MG63 (cell line): ENCODE data around the gene ZNF280D. TPM values are rescaled to one million over a fixed set of nuclear protein-coding genes. Genes with fewer than 3 reads are reported as not detected.
"Not testable (repeated sequence)": the region's sequence is repeated elsewhere in the genome, so short reads cannot be mapped to it uniquely, and the experiment has no call there.

ENCODE experiments used
- DNase-seq: peaks from one replicate; pipeline ENCODE4 v3.0.0-alpha.2; 2020
- H3K27me3 ChIP-seq: fragments of 250-450 bp; sonication (Bioruptor Pico); 2 replicates; pipeline ENCODE4 v1.5.1; 2020; ENCODE audit warnings: mild to moderate bottlenecking, moderate library complexity
- H3K36me3 ChIP-seq: fragments of 250-450 bp; sonication (Bioruptor Pico); 2 replicates; pipeline ENCODE4 v1.5.1; 2020; ENCODE audit warnings: mild to moderate bottlenecking, moderate library complexity
- H3K4me3 ChIP-seq: fragments of 250-450 bp; sonication (Bioruptor Pico); 2 replicates; pipeline ENCODE4 v1.5.1; 2020; ENCODE audit warnings: mild to moderate bottlenecking, moderate library complexity
- H3K9me3 ChIP-seq: fragments of 250-450 bp; sonication (Bioruptor Pico); 2 replicates; pipeline ENCODE4 v1.5.1; 2020; ENCODE audit warnings: mild to moderate bottlenecking, moderate library complexity
- total RNA-seq: library from RNA; depleted of rRNA; stranded (reverse); fragments of >200 nt; shearing (Covaris generic); gene quantifications from 2 replicates; pipeline ENCODE4 v1.2.3, GENCODE V29; 2014; ENCODE audit warnings: low replicate concordance; rRNA removed

ZNF280D gene
- 12.2 and 13.2 TPM in 2 replicates for total RNA-seq

DNA sequence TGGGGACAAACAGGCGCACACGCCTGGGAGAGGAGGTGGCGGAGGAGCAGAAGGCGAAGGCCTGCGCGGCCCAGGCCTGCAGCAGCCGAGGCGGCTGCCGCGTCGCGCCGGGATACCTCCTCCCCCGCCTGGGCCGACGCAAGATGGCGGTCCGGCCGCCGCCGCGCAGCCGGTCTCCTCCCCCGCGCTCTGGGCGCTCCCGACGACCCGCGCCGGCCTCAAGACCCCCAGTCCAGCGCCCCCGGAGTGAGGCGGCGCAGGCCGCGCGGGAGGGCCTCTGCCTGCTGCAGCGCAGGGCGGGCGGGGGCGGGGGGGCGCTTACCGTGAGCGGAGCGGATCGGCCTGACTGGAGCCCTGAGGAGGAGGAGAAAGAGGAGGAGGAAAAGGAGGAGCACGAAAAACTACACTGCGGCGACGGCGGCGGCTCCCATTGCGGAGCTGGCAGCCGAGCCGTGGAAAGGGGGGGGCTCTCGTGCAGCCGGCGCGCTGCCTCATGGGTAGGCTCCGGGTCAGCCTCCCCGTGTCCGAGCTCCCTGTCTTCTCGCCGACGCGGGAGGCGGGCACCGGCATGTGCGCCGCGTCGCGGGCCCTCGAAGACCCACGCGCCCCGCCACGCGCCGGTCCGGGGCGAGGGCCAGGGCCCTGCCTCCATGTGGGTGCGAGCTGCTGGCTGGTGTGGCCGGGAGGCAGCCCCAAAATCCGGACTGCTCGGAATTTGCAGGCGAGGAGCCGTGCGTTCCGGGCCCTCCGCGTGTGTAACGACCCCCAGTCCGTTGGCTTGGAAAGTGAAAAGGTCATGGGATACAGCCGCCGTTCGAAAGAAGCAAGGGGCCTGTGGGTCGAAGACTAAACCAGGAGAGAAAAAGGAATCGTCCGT lies at the start of gene ZNF280D:
TSS of gene ZNF280D (minus strand) at position 374 of the 877 bp plus-strand sequence. CDS start 26,400 bp downstream, outside the sequence.
- peak within 1 kb of the TSS; percentile 85 for H3K4me3 ChIP-seq
- DNase-seq = peak; percentile 93
- H3K9me3 ChIP-seq = peaks cover 3% of the 10 kb centered on the region; the same call in 1 of the 2 replicates
- H3K36me3 ChIP-seq = peaks cover 9% of the 10 kb centered on the region
- H3K27me3 ChIP-seq = no peaks in the 10 kb centered on the region

DNA sequence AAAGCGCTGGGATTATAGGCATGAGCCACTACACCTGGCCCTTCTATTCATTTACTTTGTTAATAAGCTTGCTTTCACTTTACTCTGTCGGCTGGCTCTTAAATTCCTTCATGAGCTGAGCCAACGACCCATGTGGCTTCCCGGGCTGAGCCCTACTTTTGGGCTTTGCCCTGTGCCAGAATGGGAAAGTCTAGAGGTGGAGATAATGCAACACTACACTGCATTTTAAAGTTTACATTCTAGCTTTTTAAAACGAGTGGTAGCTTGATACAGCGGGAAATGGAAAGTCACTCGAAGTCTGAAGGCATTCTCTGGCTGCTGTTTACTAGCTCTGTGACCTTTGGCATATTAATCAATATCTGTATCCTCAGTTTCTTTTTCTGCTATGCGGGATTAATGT lies 49.0 kb upstream of the ZNF280D start:
- no peaks in the 10 kb centered on the region for H3K27me3 ChIP-seq
- DNase-seq = no peak
- no peak overlapping the region for H3K4me3 ChIP-seq
- no peaks in the 10 kb centered on the region for H3K9me3 ChIP-seq
- no peaks in the 10 kb centered on the region for H3K36me3 ChIP-seq

DNA sequence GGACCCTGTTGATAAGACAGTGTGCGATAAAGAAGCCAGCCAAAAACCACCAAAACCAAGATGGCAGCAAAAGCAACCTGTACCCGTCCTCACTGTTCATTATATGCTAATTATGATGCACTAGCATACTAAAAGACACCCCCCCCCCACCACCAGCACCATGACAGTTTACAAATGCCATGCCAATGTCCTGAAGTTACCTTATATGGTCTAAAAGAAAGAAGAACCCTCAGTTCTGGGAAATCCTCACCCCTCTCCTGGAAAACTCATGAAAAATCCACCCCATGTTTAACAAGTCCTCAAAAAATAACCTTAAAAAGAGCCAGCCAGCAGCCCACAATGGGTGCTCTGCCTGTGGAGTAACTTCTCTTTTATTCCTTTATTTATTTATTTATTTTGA lies 48.4 kb upstream of the ZNF280D start:
- Histone ChIP-seq H3K27me3 (no peaks in the 10 kb centered on the region), H3K36me3 (no peaks in the 10 kb centered on the region), H3K4me3 (no peak overlapping the region), H3K9me3 (no peaks in the 10 kb centered on the region)
- DNase-seq = no peak

DNA sequence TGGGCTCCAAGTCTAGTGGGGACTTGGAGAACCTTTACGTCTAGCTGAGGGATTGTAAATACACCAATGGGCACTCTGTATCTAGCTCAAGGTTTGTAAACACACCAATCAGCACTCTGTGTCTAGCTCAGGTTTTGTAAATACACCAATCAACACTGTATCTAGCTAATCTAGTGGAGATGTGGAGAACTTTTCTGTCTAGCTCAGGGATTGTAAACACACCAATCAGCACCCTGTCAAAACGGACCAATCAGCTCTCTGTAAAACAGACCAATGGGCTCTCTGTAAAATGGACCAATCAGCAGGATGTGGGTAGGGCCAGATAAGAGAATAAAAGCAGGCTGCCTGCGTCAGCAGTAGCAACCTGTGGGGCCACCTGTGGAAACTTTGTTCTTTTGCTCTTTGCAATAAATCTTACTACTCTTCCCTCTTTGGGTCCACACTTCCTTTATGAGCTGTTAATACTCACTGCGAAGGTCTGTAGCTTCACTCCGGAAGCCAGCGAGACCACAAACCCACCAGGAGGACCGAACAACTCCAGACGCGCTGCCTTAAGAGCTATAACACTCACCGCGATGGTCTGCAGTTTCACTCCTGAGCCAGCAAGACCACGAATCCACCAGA lies 46.9 kb upstream of the ZNF280D start:
- DNase-seq, H3K4me3 ChIP-seq: not testable (repeated sequence)

GRCh38 chr15:56779449-56779848 lies 46.1 kb upstream of the ZNF280D start:
- not testable (repeated sequence) for H3K36me3 ChIP-seq, H3K9me3 ChIP-seq, H3K4me3 ChIP-seq, H3K27me3 ChIP-seq, DNase-seq

More for the DNA sequence above, 46.9 kb upstream of the ZNF280D start:
- H3K9me3 ChIP-seq, H3K36me3 ChIP-seq, H3K27me3 ChIP-seq: not testable (repeated sequence)

DNA sequence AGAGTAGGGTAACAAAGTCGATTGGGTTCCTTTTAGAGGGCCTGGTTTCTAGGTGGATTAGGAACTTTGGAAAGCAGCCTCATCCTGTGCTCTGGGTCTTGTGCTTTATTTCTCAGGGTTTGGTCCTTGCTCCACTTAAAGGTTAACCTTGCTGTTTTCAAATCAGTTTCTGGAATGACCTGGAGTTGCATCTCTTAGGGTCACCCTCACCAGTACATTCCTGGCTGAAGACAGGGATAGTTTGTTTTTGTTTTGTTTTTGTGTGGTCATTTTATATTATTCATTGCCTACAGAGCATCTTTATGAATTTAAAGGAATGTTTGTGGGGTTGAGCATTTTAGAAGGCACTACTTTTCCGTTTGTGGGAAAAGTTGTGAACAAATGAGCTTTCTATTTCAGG lies 45.5 kb upstream of the ZNF280D start:
- Histone ChIP-seq H3K36me3 (no peaks in the 10 kb centered on the region), H3K9me3 (no peaks in the 10 kb centered on the region), H3K4me3 (no peak overlapping the region), H3K27me3 (peaks cover 5% of the 10 kb centered on the region; the same call in 1 of the 2 replicates)
- DNase-seq = no peak

GRCh38 chr15:56776839-56777238 lies 43.5 kb upstream of the ZNF280D start:
- Histone ChIP-seq H3K36me3 (no peaks in the 10 kb centered on the region), H3K4me3 (no peak overlapping the region), H3K9me3 (no peaks in the 10 kb centered on the region), H3K27me3 (peaks cover 6% of the 10 kb centered on the region; the same call in 1 of the 2 replicates)
- no peak for DNase-seq

GRCh38 chr15:56775641-56776040 lies 42.3 kb upstream of the ZNF280D start:
- DNase-seq = no peak
- H3K9me3 ChIP-seq = no peaks in the 10 kb centered on the region
- H3K4me3 ChIP-seq = no peak overlapping the region
- peaks cover 6% of the 10 kb centered on the region; the same call in 1 of the 2 replicates for H3K27me3 ChIP-seq
- no peaks in the 10 kb centered on the region for H3K36me3 ChIP-seq

DNA sequence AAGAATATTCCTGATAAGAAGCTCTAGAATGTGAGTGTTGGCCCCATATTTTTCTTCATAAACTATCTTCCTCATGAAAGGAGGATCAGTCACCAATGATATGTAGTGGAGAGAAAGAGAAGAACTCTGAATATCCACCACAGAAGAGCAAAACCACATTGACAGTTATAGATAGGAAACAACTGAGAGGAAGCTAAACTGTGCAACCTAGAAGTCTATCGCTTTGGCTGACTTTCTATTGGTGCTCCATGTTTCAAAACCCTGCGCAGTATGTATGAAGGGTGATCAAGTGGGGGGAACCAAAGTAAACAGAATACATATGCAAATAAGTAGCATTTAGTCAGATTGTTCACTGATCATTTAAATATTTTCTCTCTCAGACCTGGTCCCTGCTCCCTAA lies 41.0 kb upstream of the ZNF280D start:
- Histone ChIP-seq H3K9me3 (no peaks in the 10 kb centered on the region), H3K36me3 (no peaks in the 10 kb centered on the region), H3K27me3 (peaks cover 6% of the 10 kb centered on the region; the same call in 1 of the 2 replicates), H3K4me3 (no peak overlapping the region)
- DNase-seq = no peak

DNA sequence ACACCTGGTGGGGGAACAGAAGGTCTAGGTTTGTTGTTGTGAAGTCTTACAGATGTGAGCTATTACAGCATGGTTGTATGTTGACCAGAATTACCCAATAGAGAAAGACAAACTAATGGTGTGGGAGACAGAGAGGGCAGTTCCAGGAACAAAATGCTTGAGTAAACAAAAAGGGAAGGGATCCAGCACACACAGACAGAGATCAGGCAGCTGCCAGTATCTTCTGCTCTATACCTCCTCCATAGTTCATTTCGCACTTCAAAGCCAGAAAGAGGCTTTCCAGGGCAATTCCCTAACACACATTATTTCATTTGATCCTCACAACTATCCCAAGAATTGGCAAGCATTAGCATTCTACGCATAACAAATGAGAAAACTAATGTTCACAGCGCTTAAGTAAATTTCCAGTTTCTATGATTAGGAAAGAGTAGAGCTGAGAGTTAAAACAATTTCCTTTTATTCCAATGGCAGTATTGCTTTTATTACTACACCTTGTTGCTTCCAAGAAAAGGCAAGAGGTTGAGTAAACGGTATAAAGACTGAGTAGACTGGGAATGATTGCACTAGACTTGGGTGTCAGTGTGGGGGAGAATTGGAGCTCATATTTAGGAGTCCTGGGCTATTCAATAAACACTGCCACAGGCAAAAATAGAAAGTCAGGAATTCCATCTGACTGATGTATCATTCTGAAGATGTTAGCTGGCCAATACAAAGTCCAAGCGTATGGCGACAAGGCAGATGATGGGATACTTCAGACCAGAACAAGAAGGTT lies 39.7 kb upstream of the ZNF280D start:
- Histone ChIP-seq H3K4me3 (no peak overlapping the region), H3K9me3 (no peaks in the 10 kb centered on the region), H3K36me3 (no peaks in the 10 kb centered on the region)

DNA sequence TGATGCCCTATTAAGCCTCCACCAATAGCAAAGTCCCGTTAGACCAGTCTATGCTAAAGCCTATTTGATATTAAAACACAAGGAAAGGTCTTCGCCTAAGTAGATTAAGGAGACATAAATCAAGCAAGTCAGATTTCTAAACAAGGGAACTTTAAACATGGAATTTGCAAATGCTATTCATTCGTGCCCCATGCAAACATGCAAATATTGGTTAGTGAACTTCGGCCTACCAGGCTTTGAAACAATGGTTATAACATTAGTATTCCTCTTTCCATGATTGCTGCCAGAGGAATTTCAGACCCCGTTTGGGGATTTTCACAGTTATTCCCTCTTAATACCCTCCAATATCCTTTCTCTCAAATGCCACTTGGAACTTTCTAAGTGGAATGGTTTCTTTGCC lies 36.9 kb upstream of the ZNF280D start:
- Histone ChIP-seq H3K36me3 (no peaks in the 10 kb centered on the region), H3K9me3 (no peaks in the 10 kb centered on the region), H3K4me3 (no peak overlapping the region), H3K27me3 (peaks cover 6% of the 10 kb centered on the region; the same call in 1 of the 2 replicates)
- DNase-seq = no peak

More for the DNA sequence above, 39.7 kb upstream of the ZNF280D start:
- H3K27me3 ChIP-seq = peaks cover 6% of the 10 kb centered on the region; the same call in 1 of the 2 replicates
- DNase-seq = no peak

DNA sequence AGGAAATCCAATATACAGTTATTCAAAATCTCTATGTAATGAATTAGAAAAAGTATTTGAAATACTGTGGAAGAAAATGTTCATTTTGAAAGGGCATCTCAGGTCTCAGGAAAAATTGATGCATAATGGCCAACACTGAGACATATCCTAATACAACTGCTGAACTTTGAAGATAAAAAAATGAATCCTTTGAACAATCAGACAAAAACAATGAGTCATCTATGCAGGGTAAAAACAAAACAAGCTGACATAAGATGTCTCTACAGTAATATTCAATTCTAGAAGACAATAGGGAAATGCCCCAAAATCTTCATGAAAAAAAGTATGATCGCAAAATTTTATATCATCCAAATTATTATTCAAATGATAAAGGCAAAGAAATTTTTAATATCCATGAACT lies 34.0 kb upstream of the ZNF280D start:
- Histone ChIP-seq H3K36me3 (no peaks in the 10 kb centered on the region), H3K4me3 (no peak overlapping the region), H3K9me3 (no peaks in the 10 kb centered on the region), H3K27me3 (0 out of 2 replicates have a peak, but pooled peaks cover 2% of the 10 kb centered on the region)
- no peak for DNase-seq

DNA sequence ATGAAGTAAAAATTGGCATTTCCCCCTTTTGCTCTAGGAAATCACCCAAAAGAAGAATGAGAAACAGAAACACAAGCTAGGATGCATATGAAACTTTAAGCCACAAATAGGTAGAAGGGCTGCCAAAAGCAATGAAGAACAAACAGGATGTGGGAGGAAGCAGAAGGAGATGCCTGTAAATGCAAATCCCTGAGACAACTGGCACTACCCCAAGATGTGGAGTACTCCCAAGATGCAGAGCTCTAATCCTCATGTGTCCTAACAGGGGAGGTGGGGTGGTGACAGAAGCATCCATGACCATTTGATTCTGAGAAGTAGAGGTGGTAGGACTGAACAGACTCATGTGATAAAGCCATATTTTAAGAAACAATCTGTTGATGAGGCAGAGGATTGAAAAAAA lies 31.9 kb upstream of the ZNF280D start:
- Histone ChIP-seq H3K4me3 (no peak overlapping the region), H3K27me3 (no peaks in the 10 kb centered on the region), H3K36me3 (no peaks in the 10 kb centered on the region), H3K9me3 (no peaks in the 10 kb centered on the region)
- peak; percentile 67 for DNase-seq

DNA sequence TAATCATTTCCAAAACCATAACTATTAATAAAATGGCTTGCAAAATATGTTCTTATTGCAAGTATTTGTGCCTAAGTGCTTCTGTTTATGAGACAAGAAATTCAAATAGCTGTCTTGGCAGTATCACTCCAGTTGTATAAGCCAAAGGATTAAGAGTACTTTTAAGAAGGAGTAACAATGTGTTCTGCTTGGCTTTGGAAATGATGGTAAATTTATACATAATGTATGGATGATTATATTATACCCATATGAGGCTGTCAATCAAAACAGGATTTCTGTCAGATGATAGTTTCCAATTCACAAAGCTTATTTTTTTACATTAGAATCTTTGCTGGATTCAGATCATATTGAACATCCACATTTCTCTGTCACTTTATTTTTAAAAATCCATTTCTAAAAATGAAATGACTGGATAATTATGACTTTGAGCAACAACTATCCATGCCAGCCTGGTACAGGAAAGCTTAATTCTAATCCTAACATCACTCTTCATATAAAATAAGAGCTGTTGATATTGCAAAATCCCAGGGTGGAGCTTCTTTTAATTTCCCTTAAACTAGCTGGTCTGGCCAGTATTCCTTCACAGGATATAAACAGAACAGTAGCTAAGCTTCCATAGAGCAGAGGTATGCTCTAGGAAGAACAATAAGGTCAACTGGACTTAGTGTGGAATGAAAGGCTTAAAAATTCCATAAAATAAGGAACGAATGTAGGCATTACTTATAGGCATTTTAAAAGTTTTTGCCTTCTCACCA lies 30.0 kb upstream of the ZNF280D start:
- DNase-seq = no peak
- H3K9me3 ChIP-seq = no peaks in the 10 kb centered on the region
- H3K36me3 ChIP-seq = no peaks in the 10 kb centered on the region
- no peak overlapping the region for H3K4me3 ChIP-seq
- H3K27me3 ChIP-seq = no peaks in the 10 kb centered on the region

- DNase-seq = no peak
- H3K9me3 ChIP-seq = no peaks in the 10 kb centered on the region
- H3K36me3 ChIP-seq = no peaks in the 10 kb centered on the region
- no peak overlapping the region for H3K4me3 ChIP-seq
- H3K27me3 ChIP-seq = no peaks in the 10 kb centered on the region
These were observed 26.9 kb upstream of the ZNF280D start for GRCh38 chr15:56760186-56760585.

DNA sequence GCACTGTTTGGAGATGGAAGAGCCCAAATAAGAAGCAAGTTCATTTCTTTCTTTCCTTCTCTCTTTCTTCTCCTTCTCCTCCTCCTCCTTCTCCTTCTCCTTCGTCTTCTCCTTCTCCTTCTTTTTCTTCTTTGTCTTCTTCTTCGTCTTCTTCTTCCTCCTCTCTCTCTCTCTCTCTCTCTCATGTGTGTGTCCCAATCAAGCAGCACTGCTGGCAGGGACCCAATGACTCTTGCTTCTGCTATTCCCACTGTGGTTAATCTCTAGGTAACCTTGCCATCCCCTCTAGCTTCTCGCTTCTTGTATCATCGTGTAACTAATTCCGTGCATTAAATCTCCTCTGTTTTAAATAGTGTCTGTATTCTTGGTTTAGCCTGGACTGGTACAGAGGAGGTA lies 26.1 kb upstream of the ZNF280D start:
- Histone ChIP-seq H3K4me3 (no peak overlapping the region), H3K9me3 (no peaks in the 10 kb centered on the region), H3K27me3 (no peaks in the 10 kb centered on the region), H3K36me3 (no peaks in the 10 kb centered on the region)
- peak; percentile 70 for DNase-seq
